Measurements from ENCODE around the gene ZNF718.

DNA sequence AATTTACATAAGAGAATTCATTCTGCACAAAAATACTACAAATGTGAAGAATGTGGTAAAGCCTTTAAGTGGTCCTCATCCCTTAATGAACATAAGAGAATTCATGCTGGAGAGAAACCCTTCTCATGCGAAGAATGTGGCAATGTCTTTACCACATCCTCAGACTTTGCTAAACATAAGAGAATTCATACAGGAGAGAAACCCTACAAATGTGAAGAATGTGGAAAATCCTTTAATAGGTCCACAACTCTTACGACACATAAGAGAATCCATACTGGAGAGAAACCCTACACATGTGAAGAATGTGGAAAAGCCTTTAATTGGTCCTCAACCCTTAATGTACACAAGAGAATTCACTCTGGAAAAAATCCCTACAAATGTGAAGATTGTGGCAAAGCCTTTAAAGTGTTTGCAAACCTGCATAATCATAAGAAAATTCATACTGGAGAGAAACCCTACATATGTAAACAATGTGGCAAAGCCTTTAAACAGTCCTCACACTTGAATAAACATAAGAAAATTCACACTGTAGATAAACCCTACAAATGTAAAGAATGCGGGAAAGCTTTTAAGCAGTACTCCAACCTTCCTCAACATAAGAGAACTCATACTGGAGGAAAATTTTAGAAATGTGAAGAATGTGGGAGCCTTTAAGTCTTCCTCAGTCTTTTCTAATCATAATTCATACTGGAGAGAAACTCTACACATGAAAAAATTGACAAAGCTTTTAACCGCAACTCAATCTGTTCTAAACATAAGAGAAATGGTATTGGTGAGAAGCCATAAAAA is 37.4 kb downstream of the ZNF718 start:
- no peak for TF ChIP-seq CTCF (IDR thresholded peaks at IDR 0.05)
- TF ChIP-seq POLR2A (IDR thresholded peaks at IDR 0.05), result no peak
